AG09309 (cell line): ENCODE results near the gene KLHDC7A.

Source experiments
- DNase-seq: peaks from one replicate; pipeline ENCODE4 v3.0.0-alpha.2; 2010; ENCODE audit warnings: low read depth
- H3K4me3 ChIP-seq: 2 replicates; pipeline ENCODE4 v1.5.1; 2011; ENCODE audit warnings: mild to moderate bottlenecking, low read depth, low read length, moderate library complexity; ENCODE audit not compliant: control insufficient read depth
- TF ChIP-seq, protein P1 (sequence below): IDR thresholded peaks from 2 replicates; pipeline ENCODE4 v1.5.1; 2011; ENCODE audit warnings: mild to moderate bottlenecking, low read depth, low read length, inconsistent platforms; ENCODE audit not compliant: insufficient read depth, control insufficient read depth; ENCODE audit errors: missing control alignments

The KLHDC7A gene

GRCh38 chr1:18501833-18502232 is 21.1 kb downstream of the KLHDC7A start:
- no peak for DNase-seq
- no peak overlapping the region for H3K4me3 ChIP-seq
- TF ChIP-seq, protein P1, sequence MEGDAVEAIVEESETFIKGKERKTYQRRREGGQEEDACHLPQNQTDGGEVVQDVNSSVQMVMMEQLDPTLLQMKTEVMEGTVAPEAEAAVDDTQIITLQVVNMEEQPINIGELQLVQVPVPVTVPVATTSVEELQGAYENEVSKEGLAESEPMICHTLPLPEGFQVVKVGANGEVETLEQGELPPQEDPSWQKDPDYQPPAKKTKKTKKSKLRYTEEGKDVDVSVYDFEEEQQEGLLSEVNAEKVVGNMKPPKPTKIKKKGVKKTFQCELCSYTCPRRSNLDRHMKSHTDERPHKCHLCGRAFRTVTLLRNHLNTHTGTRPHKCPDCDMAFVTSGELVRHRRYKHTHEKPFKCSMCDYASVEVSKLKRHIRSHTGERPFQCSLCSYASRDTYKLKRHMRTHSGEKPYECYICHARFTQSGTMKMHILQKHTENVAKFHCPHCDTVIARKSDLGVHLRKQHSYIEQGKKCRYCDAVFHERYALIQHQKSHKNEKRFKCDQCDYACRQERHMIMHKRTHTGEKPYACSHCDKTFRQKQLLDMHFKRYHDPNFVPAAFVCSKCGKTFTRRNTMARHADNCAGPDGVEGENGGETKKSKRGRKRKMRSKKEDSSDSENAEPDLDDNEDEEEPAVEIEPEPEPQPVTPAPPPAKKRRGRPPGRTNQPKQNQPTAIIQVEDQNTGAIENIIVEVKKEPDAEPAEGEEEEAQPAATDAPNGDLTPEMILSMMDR: no peak

DNA sequence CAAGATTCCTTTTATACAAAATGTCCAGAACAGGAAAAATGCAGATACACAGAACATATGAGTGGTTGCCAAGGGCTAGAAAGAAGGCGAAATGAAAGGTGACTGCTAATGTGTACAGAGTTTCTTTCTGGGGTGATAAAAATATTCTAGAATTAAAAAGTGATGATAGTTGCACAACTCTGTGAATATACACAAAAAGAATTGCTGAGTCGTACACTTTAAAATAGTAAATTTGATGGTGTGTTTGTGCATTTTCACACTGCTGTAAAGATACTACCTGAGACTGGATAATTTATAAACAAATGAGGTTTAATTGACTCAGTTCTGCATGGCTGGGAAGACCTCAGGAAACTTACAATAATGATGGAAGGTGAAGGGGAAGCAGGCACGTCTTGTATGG is 23.9 kb downstream of the KLHDC7A start:
- H3K4me3 ChIP-seq: no peak overlapping the region
- TF ChIP-seq, protein P1: no peak
- no peak for DNase-seq

DNA sequence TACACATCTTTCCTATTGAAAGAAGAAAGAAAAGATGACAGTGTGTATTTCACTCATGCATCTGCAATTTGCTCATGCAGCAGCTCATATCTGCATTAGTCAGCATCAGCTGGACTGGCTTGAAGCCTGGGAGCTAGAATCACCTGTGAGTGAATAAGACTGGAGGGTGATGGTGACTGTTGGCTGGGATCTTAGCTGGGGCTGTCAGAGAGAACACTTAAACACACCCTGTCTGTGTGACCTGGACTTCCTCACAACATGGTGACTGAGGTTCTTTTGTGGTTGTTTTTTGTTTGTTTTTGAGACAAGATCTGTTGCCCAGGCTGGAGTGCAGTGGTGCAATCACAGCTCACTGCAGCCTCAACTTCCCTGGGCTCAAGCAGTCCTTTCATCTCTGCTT is 24.9 kb downstream of the KLHDC7A start:
- DNase-seq: no peak
- H3K4me3 ChIP-seq: no peak overlapping the region

GRCh38 chr1:18508084-18508483 is 27.4 kb downstream of the KLHDC7A start:
- TF ChIP-seq, protein P1: no peak
- H3K4me3 ChIP-seq: no peak overlapping the region
- DNase-seq: no peak

More for the DNA sequence above, 24.9 kb downstream of the KLHDC7A start:
- TF ChIP-seq, protein P1: no peak

DNA sequence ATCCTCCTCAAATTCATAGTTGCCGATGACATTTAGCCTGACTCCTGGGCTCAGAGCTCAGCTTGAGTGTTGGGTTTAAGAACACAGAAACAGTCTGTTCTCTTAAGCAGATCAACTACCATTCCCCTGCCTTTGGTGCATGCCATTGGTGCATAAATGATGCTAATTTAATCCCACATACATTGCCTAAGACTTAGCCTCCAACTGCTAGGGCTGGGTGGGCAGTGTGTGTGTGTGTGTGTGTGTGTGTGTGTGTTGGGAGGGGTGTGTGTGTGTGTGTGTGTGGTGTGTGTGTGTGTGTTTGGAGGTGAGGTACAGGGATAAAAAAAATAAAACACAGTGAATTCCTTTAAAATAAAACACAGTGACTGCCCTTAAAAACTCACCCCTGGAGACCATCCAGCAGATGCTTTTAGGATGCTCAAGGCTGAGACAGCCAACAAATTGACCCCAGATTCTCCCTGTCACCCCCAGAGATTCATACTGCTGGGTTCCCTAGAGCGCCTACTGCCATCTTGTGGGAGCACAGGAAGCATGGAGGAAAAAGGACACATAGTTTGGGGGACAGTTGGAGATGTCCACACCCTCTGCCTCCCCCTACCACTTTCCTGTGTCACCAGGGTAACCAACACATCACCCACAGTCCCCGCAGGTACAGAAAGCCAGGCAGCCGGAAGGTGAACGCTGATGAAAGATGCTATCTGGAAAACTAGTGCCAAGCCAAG is 30.6 kb downstream of the KLHDC7A start:
- no peak for DNase-seq
- H3K4me3 ChIP-seq: no peak overlapping the region
- TF ChIP-seq, protein P1: no peak

DNA sequence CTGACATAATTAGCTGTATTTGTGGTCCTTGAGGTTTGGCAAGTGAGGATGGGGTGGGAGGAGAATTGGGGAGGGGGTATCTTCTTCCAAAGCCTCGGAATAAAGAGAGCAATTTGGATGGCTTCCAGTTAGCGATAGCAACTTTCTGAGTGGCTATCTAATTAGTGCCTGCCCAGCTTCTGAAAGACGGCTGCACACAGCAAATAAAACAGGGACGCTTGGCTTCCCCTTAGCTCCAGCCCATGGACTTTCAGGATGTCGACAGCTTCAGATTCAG is 31.1 kb downstream of the KLHDC7A start:
- TF ChIP-seq, protein P1: no peak

DNA sequence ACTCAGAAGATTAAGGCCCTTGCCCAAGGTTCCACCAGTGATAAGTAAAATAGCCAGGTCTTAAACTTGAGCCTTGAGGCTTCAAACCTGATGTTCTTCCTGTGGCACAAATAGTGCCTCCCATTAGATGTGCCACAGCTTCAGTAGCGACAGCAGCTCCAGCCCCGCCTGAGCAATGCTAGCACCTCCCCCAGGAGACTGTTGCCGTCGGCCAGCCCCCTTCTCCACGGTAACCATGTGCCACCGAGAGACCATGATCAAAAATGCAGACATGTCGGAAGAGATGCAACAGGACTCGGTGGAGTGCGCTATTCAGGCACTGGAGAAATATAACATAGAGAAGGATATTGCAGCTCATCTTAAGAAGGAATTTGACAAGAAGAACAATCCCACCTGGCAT is 32.2 kb downstream of the KLHDC7A start:
- DNase-seq: no peak
- TF ChIP-seq, protein P1: no peak
- H3K4me3 ChIP-seq: no peak overlapping the region

More for the DNA sequence above, 31.1 kb downstream of the KLHDC7A start:
- DNase-seq: no peak
- no peak overlapping the region for H3K4me3 ChIP-seq
